Measurements from ENCODE around the gene STX18. TPM values are rescaled to one million over a fixed set of nuclear protein-coding genes. Genes with fewer than 3 reads are reported as not detected.

Gene STX18
- total and polyA plus RNA-seq, 2 of the 13 experiments (the other 11 are each of a cell fraction or from before 2014, with no cell fraction given) = 23.9 to 37.1 TPM

DNA sequence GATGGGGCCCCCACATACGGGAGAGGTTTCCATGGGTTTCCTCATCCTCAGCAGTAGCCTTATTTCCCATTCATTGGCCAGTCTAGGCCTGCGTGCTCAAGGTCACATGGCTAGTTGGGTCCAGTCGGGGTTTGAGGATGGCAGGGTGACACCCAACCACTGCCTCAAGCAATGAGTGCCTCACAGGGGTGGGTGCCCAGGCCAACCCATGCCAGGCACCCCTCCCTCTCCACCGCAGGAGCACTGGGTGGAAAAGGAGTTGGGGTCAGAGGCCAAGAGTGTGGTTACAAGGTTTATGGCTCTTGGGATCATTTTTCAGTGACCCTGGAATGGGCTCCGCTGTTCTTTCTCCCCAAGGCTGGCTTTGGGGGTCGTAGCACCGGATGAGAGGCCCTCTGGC lies 151.8 kb downstream of the STX18 start:
- CTCF ChIA-PET (ENCODE audit: low intra/inter-chr PET ratio, low total read pairs) = no interaction called here
- H3K4me1 ChIP-seq (ENCODE audit: insufficient read depth, low read length) = no peaks in the 10 kb centered on the region

More for the DNA sequence above, 151.8 kb downstream of the STX18 start:
- no peak overlapping the region for H3K27ac ChIP-seq (ENCODE audit: extremely low read length, insufficient read depth, low read length)
- no TSS peak for BruUV-seq (replicated peaks)
- in situ Hi-C loops (cut with HindIII; ENCODE audit: extremely low pct_ligation_motif_present, low pct_unique_long_range_greater_than_20kb) (no loop called here), intact Hi-C loops (cut with micrococcal nuclease; ENCODE audit: unreplicated experiment) (no loop called here)
- H3K4me3 ChIP-seq (replicated peaks in 1 of 3; ENCODE audit: insufficient read depth in 1 of 3, low read depth in 2 of 3, low read length in 3 of 3) = no peak overlapping the region
- H3K79me2 ChIP-seq (ENCODE audit: insufficient read depth, low read length) = no peaks in the 10 kb centered on the region
- POLR2A ChIA-PET = no interaction called here
- DNase-seq (ENCODE audit: low spot score) (no peak), FAIRE-seq (no peak), ATAC-seq (no peak)
- H3K4me2 ChIP-seq (ENCODE audit: low read depth, low read length) = no peak overlapping the region
- H3K9me3 ChIP-seq (ENCODE audit: low read length) = no peaks in the 10 kb centered on the region
- no peaks in the 10 kb centered on the region for H4K20me1 ChIP-seq (ENCODE audit: insufficient read depth, low read length)
- H2AFZ ChIP-seq (ENCODE audit: low read length) = no peak overlapping the region
- no peak overlapping the region for H3K9ac ChIP-seq (ENCODE audit: insufficient read depth, low read depth, low read length)
- no peaks in the 10 kb centered on the region for H3K36me3 ChIP-seq (replicated peaks in 1 of 2; ENCODE audit: control insufficient read depth in 1 of 2, insufficient read depth in 2 of 2, low read length in 2 of 2)
- peaks cover 15 to 98% of the 10 kb centered on the region in 2 experiments for H3K27me3 ChIP-seq (ENCODE audit: control insufficient read depth in 1 of 2, insufficient read depth in 2 of 2, low read length in 2 of 2)
- WGBS (ENCODE audit: low lambda C conversion rate) = 24% methylated on average over 4 of the region's 7 CpGs
- no peak for TF ChIP-seq ZNF614 (CRISPR knock-in tag; IDR thresholded peaks at IDR 0.05; ENCODE audit: borderline replicate concordance)
- TF ChIP-seq, protein P1, sequence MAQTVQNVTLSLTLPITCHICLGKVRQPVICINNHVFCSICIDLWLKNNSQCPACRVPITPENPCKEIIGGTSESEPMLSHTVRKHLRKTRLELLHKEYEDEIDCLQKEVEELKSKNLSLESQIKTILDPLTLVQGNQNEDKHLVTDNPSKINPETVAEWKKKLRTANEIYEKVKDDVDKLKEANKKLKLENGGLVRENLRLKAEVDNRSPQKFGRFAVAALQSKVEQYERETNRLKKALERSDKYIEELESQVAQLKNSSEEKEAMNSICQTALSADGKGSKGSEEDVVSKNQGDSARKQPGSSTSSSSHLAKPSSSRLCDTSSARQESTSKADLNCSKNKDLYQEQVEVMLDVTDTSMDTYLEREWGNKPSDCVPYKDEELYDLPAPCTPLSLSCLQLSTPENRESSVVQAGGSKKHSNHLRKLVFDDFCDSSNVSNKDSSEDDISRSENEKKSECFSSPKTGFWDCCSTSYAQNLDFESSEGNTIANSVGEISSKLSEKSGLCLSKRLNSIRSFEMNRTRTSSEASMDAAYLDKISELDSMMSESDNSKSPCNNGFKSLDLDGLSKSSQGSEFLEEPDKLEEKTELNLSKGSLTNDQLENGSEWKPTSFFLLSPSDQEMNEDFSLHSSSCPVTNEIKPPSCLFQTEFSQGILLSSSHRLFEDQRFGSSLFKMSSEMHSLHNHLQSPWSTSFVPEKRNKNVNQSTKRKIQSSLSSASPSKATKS (CRISPR knock-in tag; IDR thresholded peaks at IDR 0.05) = no peak
- TF ChIP-seq MED13 (CRISPR knock-in tag; IDR thresholded peaks at IDR 0.05) = no peak
- no peak for TF ChIP-seq CREM (IDR thresholded peaks at IDR 0.05)
- TF ChIP-seq CREM (CRISPR knock-in tag; IDR thresholded peaks at IDR 0.05) = no peak
- no peak for TF ChIP-seq CHD2 (IDR thresholded peaks at IDR 0.05; ENCODE audit: low read depth, low read length)
- TF ChIP-seq, protein P2, sequence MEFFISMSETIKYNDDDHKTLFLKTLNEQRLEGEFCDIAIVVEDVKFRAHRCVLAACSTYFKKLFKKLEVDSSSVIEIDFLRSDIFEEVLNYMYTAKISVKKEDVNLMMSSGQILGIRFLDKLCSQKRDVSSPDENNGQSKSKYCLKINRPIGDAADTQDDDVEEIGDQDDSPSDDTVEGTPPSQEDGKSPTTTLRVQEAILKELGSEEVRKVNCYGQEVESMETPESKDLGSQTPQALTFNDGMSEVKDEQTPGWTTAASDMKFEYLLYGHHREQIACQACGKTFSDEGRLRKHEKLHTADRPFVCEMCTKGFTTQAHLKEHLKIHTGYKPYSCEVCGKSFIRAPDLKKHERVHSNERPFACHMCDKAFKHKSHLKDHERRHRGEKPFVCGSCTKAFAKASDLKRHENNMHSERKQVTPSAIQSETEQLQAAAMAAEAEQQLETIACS (CRISPR knock-in tag; IDR thresholded peaks at IDR 0.05) = no peak
- no peak for TF ChIP-seq ARHGAP35 (CRISPR knock-in tag; IDR thresholded peaks at IDR 0.05; ENCODE audit: borderline replicate concordance)
- TF ChIP-seq, protein P3, sequence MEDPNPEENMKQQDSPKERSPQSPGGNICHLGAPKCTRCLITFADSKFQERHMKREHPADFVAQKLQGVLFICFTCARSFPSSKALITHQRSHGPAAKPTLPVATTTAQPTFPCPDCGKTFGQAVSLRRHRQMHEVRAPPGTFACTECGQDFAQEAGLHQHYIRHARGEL (CRISPR knock-in tag; IDR thresholded peaks at IDR 0.05) = no peak
- TF ChIP-seq RAD51 (IDR thresholded peaks at IDR 0.05; ENCODE audit: borderline replicate concordance) = no peak
- TF ChIP-seq ZNF749 (CRISPR knock-in tag; IDR thresholded peaks at IDR 0.05; ENCODE audit: borderline replicate concordance) = no peak
- no peak for TF ChIP-seq SSRP1 (CRISPR knock-in tag; IDR thresholded peaks at IDR 0.05)
- TF ChIP-seq, protein P4, sequence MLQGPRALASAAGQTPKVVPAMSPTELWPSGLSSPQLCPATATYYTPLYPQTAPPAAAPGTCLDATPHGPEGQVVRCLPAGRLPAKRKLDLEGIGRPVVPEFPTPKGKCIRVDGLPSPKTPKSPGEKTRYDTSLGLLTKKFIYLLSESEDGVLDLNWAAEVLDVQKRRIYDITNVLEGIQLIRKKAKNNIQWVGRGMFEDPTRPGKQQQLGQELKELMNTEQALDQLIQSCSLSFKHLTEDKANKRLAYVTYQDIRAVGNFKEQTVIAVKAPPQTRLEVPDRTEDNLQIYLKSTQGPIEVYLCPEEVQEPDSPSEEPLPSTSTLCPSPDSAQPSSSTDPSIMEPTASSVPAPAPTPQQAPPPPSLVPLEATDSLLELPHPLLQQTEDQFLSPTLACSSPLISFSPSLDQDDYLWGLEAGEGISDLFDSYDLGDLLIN (CRISPR knock-in tag; IDR thresholded peaks at IDR 0.05; ENCODE audit: borderline replicate concordance) = no peak
- TF ChIP-seq CBX5 (CRISPR knock-in tag; IDR thresholded peaks at IDR 0.05; ENCODE audit: borderline replicate concordance) = no peak
- TF ChIP-seq, protein P5, sequence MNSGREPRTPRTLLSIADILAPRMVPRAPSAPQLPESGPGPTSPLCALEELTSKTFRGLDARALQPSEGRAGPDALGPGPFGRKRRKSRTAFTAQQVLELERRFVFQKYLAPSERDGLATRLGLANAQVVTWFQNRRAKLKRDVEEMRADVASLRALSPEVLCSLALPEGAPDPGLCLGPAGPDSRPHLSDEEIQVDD (CRISPR knock-in tag; IDR thresholded peaks at IDR 0.05; ENCODE audit: borderline replicate concordance) = no peak
- TF ChIP-seq, protein P6, sequence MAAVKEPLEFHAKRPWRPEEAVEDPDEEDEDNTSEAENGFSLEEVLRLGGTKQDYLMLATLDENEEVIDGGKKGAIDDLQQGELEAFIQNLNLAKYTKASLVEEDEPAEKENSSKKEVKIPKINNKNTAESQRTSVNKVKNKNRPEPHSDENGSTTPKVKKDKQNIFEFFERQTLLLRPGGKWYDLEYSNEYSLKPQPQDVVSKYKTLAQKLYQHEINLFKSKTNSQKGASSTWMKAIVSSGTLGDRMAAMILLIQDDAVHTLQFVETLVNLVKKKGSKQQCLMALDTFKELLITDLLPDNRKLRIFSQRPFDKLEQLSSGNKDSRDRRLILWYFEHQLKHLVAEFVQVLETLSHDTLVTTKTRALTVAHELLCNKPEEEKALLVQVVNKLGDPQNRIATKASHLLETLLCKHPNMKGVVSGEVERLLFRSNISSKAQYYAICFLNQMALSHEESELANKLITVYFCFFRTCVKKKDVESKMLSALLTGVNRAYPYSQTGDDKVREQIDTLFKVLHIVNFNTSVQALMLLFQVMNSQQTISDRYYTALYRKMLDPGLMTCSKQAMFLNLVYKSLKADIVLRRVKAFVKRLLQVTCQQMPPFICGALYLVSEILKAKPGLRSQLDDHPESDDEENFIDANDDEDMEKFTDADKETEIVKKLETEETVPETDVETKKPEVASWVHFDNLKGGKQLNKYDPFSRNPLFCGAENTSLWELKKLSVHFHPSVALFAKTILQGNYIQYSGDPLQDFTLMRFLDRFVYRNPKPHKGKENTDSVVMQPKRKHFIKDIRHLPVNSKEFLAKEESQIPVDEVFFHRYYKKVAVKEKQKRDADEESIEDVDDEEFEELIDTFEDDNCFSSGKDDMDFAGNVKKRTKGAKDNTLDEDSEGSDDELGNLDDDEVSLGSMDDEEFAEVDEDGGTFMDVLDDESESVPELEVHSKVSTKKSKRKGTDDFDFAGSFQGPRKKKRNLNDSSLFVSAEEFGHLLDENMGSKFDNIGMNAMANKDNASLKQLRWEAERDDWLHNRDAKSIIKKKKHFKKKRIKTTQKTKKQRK (IDR thresholded peaks at IDR 0.05; ENCODE audit: low read length) = no peak

Measured in HepG2 (cell line).